Breast epithelium (tissue), 3 donors: ENCODE measurements around the gene AEBP2.

Source experiments
- CTCF ChIP-seq, 3 donors: fragments of 450-650 bp; IDR thresholded peaks; one replicate each; pipeline ENCODE4 v1.5.1; 2016 to 2017; ENCODE audit warnings: antibody characterized with exemption in 3 of 3, mild to moderate bottlenecking in 3 of 3, moderate library complexity in 3 of 3
- POLR2A ChIP-seq: fragments of 450-650 bp; IDR thresholded peaks from one replicate; pipeline ENCODE4 v1.6.1; 2016; ENCODE audit warnings: antibody characterized with exemption, mild to moderate bottlenecking, moderate library complexity
- POLR2AphosphoS5 ChIP-seq, 3 donors: sonication (generic); formaldehyde crosslinking; IDR thresholded peaks; one replicate each; pipeline ENCODE4 v1.6.1; 2017; ENCODE audit warnings: antibody characterized with exemption in 3 of 3

DNA sequence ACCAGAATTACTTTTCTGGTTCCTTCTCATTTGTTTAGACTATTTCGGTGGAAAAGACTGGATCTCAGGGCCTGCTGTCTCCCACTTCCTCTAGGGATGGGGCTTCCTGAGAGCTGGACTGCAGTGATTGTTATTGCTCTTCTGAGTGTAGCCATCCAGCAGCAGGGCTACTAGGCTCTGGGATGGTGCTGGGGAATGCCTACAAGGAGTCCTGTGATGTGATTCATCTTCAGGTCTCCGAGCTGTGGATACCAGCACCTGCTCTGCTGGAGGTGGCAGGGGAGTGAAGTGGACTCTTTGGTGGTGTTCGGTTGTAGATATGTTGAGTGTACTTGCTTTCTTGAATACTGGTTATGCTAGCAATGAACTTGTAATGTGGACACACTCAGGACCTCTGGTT, 42.7 kb downstream of the AEBP2 start:
- TF ChIP-seq POLR2A (no peak), POLR2AphosphoS5 (IDR thresholded peaks at IDR 0.05) (no peak), CTCF (IDR thresholded peaks at IDR 0.05) (no peak)
